ENCODE data around the gene MYL7.
"Not testable (repeated sequence)": the region's sequence is repeated elsewhere in the genome, so short reads cannot be mapped to it uniquely, and the experiment has no call there.

The MYL7 gene

DNA sequence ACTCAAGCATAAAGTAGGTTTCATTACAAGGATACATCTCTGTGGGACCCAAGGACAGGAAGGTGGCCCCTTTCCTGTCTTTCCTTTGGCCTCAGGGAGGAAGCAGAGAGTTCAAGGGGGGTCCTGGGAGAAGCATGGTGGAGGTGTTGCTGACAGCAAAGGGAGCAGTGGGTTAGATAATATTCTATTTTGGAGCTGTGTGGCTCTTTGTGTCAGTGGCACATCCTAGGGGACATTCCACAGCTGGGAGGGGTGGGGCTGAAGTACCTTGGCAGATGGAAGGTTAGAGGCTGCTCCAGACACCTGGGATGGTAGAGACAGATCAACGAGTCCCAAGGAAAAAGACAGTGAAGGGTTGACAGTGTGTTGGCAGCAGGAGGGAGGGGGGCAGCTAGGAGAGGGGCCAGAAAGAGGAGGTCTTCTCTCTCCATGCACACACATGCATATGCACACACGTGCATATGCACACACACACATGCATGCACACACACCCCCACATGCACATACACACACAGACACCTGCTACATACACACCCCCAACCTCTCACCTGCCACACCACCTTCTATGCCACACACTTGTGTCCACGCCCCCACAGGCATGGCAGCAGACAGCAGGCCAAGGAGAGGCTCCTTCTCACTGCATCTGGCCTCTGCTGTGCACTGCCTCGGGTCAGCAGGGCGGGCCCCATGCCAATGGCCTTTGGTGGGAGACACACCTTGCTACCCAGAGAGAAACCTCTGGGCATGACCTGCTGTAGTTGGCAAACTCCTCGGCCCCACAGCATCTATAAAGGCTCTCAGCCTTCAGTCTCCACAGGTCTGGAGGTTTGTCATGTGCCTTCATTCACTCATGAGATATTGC, 12.2 kb downstream of the MYL7 start:
- DNase-seq: no peak

DNA sequence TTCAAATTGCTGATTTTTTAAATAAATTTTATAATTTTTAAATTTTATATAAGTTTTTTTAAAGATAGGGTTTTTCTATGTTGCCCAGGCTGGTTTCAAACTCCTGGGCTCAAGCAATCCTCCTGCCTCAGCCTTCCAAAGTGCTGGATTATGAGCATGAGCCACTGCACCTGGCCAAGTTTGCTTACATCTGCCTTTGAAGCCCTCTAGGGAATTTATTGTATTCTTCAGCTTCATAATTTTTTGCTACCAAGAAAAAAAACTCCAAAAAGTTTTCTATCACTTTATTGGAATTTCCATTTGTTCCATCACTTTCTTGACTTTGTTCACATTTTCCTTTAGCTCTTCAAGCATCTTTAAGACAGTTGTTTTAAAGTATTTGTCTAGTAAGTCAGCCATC, 14.0 kb downstream of the MYL7 start:
- no peak for DNase-seq

DNA sequence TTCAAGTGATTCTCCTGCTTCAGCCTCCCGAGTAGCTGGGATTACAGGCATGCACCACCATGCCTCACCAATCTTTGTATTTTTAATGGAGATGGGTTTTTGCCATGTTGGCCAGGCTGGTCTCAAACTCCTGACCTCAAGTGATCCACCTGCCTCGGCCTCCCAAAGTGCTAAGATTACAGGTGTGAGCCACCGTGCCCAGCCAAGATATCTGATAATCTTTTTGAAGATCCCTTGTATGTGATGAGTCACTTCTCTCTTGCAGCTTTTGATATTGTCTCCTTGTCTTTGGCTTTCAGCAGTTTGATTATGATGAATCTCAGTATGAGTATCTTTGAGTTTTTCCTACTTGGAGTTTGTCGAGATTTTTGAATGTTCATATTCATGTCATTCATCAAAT, 14.6 kb downstream of the MYL7 start:
- not testable (repeated sequence) for DNase-seq

DNA sequence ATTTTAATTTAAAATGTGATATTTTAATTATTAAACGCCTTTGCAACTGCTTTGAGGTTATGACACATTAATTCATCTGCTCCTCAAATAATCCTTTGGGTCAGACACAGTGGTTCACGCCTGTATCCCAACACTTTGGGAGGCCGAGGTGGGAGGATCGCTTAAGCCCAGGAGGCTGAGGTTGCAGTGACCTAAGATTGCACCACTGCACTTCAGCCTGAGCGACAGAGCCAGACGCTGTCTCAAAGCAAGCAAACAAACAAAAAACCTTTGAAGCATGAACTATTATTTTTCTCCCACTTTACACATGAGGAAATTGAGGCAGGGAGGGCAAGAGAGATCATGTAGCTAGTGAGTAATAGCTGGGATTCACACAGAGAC, 16.3 kb downstream of the MYL7 start:
- no peak for DNase-seq

DNA sequence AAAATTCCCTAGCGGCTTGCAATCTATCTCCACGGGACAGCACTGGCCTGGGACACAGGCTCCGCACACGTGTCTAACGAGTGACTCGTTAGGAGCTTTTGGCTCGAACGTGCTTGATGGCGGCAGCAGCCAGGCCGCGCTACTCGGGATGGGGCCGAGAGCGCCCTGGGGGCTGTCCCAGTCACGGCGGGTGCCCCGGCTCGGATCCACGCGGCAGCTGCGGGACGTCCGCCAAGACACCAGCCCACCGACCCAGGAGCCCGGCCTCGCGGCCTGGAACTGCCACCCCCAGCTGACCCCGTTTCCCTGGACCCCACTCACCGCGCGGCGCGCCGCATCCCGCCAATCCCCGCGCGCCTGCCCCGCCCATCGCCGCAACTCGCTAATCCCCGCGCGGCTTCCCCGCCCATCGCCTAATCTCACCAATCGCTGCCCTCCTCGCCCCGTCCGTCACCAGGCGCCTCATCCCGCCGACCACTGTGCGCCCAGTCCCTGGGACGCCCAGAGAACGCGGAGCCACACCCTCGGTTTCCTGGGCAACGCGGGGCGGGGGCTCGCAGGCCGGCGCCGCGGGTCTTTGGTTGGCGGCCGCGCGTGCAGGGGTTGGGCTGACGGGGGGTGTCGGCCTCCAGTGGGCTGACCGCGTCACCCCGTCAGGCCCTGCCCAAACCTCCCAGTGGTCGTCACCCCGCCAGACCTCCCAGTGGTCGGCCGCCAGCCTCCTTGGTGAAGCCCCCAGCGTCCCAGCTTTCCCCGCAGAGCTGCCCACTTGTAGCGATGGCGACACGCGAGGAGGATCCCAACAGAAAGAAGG, 17.7 kb downstream of the MYL7 start, which contains the start of gene POLD2:
Gene POLD2 (minus strand): TSS at position 359 of the 814 bp plus-strand sequence. CDS start 1,495 bp downstream, outside the sequence.
- peak; percentile 99 for DNase-seq

DNA sequence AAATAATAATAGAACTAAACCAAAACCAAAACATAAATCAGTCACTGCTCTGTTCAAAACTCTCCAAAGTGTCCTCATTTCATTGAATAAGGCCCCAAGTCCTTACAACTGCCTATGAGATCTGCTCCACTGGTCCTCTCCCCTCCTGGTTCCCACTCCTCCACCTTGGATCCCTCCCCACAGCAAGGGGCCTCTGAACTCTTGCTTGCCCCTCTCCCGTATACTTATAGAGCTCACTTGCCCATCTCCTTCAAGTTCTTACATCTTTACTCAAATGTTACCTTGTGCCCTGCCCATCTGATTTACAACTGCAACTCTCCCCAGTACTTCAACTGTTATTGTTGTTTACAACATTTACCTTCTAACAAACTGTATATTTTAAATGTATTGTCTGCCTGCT, 18.6 kb downstream of the MYL7 start:
- DNase-seq: no peak

DNA sequence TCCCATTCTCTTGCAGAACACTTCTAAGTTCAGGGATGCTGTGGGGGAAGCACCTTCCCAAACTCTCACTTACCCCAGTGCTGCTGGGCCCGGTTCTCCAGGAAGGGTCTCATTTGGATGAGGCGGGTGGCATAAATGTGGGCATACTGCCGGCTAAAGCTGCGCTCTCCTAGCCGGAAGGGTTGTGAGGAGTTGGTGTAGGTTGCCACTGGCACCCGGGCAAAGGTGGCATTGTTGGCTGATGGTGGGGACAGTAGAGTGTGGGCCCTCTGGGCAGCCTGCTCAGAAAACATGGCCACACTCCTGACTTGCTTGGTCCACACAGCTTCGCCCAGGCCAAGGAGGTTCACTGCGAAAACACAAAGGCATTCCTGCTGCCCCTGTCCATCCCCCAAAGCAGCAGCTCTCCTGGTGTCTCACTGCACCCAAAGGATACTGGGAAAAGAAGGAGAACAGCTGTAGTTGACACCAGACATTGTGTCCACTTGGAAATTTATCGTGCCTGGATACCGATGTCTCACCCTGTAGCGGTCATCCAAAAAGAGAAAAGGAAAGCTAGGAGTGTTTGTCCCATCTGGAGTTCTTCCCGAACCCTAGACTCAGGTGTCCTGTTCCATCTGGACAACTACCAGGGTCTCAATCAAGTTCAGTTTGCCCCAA, 19.2 kb downstream of the MYL7 start:
- DNase-seq: no peak

GRCh38 chr7:44120395-44120794, 20.7 kb downstream of the MYL7 start:
- no peak for DNase-seq

- DNase-seq: no peak
Measured at GRCh38 chr7:44119829-44120380, 21.2 kb downstream of the MYL7 start.

GRCh38 chr7:44117801-44118429, 23.2 kb downstream of the MYL7 start:
- DNase-seq: no peak

DNA sequence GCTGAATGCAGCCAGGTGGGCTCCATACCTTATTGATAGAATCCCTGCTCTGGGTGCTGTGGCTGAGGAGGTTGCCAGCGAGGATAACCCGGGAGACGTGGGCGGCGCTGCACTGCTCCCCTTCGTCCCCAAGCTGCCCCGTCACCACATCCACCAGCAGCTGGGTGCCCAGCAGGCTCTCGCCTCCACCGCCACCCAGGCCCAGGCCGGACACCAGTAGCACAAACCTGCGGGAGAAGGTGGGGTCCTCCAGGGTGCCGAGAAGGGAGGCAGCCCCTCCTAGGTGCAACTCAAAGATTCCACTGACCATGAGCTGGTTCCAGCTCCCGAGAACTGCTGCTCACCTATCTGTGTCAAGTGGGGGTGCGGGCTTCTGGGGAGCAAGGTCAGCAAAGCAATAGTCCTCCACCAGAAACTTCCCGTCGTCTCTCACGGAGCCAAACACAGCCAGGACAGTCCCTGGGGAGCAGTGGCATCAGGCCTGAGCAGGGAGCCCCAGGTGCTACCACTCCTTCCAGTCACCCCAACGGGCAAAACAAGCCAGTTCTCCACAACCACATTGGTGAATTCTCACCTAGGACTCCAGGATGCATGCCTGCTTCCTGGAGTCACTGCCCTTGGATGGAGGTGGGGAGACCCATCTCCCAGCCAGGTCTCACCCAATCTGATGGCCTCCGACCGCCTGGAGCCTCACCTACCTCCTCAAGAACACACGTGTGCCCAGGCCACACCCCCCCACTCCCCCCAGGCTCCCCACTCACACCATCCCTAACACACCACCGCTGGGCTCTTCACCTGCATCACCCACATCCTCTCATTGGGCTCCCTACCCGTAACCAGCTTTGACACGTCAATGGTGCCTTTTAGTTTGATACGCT, 24.1 kb downstream of the MYL7 start:
- no peak for DNase-seq

- DNase-seq: no peak
Measured at GRCh38 chr7:44116087-44116788, 24.9 kb downstream of the MYL7 start.

GRCh38 chr7:44114586-44115310, 26.4 kb downstream of the MYL7 start:
- DNase-seq: no peak

- DNase-seq: no peak
Measured at GRCh38 chr7:44113764-44114354, 27.3 kb downstream of the MYL7 start.

GRCh38 chr7:44112997-44113763, 28.0 kb downstream of the MYL7 start:
- DNase-seq: no peak

GRCh38 chr7:44112231-44112996, 28.7 kb downstream of the MYL7 start:
- DNase-seq: no peak

- DNase-seq: no peak
Measured at GRCh38 chr7:44111761-44112160, 29.4 kb downstream of the MYL7 start.
